HG03060 (cell line): ENCODE results near the gene CCL13.

Experiments used
- ATAC-seq: cut with Tn5 transposase; IDR thresholded peaks from one replicate; pipeline ENCODE4 v1.9.1; 2021; ENCODE audit warnings: low read depth, moderate number of reproducible peaks; ENCODE audit not compliant: unreplicated experiment

Gene CCL13

DNA sequence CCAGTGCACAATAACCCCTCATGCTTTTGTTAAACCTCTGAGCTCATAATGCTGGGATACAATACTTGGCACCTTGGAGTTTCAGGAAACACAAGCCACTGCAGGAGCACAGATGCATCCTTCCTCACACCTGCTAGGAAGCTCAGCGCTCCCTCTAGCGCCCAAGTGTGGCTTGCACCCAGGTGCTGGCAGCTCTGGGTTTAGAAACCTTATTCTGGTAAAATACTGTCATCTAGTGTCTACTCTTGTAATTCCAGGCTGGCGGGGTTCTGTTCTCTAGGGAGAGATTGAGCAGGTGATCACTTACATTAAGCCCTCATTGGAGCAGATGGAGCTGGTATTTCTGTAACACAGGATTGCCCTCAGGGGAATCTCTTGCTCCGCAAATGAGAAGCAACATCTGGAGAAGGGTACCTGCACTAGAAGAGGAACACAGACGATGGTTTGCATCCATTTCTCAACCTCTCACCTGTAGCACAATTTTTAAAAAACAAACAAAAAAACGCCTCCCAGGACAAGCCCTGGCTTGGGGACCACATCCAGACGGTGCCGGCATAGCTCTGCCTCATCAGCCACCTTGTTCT, 5.3 kb downstream of the CCL13 start:
- no peak for ATAC-seq

DNA sequence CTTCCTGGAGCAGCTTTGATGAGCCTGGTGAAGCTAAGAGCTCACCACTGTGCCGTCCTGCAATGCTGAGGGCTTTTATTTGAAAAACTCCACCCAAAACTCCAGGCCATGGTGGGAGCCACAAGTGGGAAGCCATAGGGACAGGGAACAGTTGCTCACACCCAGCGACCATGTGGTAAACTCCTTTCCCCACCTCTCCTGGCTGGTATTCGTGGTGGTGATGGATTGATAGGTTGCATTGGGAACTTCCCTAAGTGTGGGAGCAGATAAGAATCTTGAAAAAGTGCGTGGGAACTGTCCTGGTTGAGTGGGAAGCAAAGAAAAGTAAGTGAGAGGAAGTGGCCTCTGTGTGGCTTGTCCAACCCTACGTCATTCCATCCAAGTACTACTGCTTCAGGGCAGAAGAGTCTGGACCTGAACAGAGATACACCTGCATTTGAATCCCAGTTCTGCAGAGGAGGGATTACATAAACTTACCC, 6.9 kb downstream of the CCL13 start, which contains the start of gene CCL1:
CCL1 (minus strand) TSS at position 51 of the 479 bp plus-strand sequence. CDS start 72 bp downstream, outside the sequence.
- no peak for ATAC-seq

DNA sequence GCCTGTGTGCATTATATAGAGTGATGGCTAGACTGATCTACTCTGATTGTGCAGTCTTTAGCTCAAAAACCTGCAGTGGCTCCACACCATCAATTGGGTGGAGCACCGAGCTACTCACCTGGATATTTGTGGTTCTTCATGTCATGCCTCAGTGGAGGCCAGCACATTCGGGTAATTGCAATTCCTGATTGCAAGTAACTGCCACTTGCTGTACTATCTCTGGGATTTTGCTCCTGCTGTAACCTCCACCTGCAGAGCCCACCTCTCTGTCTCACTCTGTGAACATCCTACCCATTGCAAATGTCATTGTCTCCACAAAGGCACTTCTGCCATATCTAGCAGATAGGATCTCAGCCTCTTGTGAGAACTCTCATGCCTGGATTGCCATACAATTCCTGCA, 8.5 kb downstream of the CCL13 start:
- ATAC-seq: no peak

DNA sequence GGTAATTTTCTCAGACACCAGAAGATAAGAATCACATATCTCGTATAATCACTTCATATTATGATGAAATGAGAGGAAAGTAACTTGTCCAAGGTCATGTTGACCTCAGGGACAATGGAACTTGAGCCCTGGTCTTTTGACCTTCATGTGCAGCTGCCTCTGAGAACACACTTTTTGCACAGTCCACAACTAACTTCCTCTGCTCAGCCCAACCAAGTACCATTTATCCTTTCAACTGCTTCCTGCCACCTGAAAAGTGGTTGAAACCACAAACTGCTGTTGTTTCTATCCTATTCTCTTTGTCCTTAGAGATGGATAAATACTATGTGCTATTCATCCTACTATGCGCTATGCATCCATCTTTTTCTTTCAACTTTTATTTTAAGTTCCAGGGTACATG, 9.1 kb downstream of the CCL13 start:
- ATAC-seq: no peak

DNA sequence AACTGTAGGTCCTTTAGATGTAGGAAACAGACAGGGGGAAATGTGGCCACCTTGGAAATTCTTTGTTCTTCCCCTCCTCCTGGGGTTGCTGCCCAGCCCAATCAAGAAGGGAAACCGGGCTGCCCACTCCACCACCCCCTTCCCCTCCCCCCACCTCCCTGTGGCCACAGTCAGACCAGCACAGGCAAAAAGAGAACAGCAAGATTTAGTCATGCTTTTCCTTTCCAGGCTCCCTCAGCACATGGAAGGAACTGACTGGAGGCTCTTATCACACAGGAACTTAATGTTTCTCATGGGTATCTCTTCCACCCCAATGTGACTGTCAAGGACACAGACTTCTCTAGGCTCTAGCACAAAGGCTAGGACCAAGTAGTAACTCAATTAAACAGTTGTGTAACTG, 9.7 kb downstream of the CCL13 start:
- ATAC-seq: no peak

DNA sequence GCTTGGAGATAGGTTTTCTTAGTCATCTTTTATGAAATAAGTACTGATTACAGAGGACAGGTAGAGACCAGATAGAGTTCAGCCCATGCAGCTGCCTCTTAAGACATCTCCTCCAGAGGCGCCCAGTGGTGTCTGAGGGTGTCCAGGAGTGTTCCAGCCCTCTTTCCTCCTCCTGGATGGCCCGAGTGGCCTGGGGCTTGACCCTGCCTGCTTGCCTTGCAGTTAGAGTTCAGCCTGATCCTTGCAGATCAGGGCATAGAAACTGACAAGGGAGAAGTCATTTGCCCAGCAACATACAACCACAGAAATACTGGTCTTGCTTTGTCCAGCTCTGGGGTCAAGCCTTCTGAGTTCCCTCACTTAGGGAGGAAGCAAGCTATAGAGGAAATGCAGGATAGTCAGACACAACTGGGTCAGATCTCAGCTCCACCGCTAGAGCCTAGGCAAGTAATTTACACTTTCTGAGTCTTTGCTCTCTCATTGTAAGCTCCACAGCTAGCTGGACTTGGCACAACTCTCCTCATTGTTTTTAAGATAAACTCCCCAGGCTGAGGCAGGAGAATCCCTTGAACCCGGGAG, 10.3 kb downstream of the CCL13 start:
- no peak for ATAC-seq

DNA sequence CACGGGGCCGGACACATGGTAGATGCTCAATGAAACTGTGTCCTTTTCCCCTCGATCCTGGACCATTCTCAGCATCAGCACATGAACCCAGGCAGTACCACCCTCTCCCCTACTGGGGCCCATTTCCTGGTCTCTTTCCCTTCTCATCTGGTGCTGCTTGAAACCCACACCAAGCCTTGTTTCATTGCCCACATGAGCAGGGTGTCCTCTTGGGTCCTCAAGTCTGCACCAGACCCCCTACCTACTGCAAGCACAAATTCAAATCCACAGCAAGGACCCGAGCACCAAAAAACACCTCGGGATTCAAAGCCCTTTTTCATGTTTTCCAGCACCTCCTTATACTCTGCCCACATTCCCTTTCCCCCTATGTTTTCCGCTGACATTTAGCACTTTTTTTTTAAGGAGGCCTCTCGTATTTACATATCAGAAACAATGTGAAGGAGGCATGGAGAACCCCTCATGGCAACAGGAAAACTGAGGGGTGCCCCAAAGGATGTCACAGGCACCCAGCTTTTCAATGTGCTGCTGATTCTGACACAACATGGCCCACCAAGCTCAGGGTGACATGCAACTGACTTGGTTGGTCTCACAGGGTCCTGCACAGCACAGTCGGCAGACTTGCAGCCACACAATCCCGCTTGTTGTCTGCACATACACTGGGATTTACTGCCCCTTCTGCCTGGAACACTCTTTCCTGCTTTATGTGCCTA, 11.4 kb downstream of the CCL13 start:
- no peak for ATAC-seq

DNA sequence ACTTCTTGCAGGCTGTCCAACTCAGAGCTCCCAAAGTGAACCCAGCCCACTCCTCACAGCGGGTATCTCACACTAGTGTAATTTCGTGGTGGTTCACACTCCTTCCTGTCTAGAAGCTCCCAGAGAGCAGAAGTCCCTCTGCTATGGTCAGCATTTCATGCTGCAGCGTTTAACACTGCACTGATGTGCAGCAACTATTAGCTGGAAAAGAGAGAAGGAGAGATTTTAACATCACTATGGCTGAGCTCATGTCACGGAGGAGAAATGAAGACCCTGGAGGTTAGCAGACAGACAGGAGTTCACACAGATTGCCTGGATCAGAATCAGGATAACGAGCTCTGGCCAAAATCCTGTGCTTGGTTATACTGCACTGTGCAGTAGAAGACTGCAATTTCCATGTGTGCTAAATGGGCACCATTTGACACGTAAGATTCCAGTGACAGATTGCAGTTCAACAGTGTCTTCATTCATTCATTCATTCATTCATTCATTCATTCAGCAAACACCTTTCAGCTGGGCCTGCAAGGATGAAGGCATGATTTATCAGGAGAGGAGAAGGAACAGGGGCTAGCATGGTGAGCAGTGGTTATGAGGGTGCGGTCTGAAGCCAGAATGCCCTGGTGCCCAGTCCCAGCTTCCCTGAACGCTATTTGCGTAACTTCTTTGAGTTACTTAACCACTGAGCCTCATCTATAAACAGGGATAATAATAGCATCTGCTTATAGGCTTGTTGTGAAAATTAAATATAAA, 12.1 kb downstream of the CCL13 start:
- ATAC-seq: no peak

DNA sequence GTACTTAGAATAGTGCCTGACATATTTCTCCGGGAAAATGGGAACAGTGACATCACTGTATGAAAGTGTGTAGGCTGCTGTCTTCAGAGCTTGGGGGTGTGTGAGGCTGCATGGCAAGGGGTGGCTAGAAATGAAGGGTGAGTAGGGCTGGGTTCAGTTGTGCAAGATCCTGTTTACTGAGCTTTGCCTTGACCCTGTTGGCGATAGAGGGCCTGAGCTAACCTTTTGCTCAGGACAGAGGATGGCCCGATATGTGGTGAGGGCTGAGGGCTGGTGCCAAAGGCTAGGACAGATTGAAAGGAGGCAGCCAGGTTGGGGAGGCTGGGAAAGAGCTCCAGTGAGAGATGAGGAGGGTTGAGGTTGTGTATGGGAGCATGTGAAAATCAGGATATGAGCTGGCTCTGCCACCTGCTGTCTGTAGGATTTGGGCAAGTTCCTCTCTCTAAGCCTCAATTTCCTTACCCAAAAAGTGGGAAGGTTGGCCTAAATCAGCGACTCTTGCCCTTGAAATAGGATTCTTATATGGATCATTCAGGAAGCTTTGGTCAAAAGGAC, 12.7 kb downstream of the CCL13 start:
- no peak for ATAC-seq

DNA sequence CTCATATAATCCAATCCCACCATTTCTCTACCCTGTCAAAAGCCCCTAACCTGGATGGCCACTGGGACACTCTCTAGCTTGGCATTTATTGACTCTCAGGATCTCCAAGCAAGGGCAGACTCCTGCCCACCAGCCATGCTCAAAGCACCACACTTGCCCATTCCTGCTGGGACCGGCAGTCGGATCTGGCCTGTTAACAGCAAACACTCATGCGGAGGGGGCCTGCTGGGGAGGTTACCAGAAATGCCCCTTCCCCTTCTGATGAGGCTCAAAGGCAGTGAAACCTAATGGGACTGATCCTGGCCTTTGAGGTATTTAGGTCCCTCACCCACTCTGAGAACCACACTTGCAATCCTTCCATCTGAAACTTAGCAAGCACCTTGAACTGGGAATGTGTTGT, 13.3 kb downstream of the CCL13 start:
- ATAC-seq: no peak

DNA sequence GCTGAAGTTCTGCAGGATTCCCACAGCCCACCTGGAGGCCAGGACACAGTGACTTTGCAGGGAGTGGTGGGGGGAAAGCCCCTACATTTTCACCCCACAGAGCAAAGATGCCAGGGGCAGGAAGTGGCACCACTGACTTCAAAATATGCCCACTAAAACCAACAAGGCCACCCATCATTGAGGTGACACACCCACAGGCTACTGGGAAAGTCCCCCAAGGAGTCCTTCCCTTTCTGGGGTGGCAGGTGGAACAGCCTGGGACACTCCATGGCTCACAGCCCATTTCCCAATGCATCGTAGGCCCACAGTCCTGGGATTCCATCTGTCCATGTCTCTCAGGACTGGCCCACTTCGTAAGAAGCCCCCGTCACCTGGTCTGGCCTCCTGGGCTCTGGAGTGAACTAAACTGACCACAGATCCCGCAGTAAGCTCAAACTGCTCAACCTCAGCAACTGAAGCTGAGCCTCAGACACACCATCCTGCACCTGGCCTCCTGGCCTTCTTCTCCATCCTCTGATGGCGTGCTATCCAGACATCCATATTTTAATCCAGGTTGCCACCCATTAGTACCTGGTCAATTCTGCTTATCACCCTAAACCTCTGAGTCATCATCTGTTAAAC, 14.2 kb downstream of the CCL13 start:
- ATAC-seq: no peak

DNA sequence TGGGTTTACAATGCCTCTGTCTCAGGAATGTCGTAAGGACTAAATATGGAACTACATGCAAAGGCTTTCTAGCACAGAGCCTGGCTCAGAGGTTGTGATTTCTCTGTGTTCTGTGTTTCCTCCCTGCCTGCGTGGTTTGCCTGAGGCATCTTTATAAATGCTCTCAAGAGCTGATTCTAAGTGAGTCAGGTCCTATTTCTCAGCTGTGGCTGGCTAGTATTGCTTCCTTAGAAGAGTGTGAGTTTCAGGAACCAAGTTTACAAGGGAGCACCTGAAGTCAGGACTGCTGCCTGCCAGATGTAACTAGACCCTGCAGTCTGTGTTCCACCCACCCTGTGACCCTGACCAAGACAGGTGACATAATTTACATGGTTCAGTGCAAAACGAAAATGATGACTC, 14.7 kb downstream of the CCL13 start:
- no peak for ATAC-seq

DNA sequence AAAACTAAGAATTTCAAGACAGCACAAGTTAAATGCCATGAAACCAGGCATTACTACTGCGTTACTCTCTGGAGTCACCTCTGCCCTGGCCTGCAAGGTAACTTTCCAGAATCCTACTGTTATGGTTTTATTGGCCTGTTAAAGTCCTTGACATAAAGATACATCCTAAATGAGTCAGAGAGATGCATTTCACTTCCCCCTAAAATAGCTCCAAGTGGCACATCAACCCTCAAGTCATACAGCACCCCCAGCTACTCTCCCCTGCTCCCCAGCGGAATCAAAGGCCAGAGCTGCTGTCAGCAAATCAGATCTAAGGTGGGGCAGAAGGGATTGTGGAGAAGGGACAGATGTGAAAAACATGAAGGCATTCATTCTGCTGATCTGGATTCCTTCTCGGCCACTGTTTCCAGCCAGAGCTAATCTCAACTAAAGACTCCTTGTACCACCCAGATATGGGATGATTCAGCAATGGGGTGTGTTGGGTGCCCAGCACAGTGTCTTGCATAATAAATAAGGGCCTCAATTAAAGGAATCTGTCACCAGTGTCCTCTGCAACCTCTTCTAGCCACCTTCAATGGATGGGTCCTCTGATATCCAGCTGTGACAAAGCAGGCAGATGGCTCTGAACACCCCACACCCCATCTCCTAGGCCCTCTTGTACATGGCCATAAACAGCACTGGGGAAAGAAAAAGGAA, 15.3 kb downstream of the CCL13 start:
- ATAC-seq: no peak

DNA sequence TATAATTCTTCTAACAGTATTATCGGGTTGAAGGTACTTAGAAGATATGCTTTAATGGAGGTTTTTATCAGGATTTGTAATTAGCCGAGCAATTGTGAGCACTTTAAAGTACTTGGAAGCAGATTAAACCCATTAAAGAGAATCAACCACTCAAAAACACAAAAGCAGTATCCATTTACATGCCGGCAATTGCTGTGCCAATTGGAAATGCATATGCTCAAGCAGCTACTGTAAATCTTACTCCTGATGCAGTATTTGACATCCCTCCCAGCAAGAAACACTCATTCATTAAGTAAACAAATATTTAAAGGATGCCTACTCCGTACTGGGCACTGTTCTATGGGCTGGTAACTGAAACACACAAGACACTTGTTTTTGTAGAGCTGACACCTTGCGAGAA, 18.2 kb downstream of the CCL13 start:
- ATAC-seq: no peak

DNA sequence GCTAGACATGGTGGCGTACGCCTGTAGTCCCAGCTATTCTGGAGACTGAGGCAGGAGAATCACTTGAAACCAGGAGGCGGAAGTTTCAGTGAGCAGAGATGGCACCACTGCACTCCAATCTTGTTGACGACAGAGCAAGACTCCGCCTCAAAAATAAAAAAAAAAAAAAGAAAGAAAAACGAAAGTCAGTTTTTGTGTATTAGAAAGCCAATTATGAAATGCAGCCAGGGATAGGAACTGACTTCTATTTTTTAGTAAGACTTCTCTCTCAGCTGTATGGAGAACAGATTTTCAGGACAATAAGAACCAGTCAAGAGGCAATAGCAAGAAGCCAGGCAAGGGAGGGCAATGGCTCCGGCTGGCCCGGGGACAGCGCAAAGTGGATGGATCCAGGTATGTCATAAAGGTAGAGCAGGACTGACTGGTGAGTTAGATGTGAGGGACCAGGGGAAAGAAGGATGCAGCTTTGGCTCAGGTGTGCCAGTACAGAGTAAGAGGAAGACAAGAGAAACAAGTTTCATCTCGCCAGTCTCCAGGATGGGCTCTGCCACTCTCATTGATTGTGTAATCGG, 19.2 kb downstream of the CCL13 start:
- no peak for ATAC-seq

DNA sequence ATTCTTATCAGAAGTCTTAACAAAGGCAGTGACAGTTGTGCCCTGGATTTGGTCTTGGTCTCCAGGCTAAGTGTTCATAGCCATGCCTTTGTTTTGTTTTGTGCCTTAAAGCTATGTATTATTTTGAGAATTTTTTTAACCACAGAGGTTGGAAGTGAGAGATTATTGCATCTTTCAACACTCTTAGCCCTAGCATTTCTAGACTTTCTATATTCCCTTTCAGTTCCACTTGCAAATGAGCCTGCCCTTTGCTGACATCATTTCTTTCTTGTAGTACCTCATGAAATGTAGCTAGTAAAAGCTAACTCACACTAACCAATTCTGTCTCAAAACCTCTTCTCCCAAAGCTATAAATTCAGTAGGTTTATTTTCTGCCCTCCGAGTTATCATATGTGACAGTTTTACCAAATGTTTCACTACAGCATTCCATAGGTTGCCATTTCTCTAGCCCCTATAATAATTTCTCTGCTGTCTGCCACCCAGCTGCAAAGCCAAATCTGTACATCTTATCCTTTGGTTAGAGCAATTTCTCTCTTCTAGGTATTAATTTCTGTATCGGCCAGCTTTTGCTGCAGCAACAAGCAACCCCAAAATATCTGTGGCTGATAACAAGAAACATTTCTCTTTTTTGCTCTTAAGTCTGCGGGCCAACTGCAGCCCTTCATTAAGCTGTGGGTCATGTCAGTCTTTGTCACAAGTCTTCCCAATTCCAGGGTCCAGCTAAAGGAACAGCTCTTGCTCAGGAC, 21.0 kb downstream of the CCL13 start:
- ATAC-seq: no peak

DNA sequence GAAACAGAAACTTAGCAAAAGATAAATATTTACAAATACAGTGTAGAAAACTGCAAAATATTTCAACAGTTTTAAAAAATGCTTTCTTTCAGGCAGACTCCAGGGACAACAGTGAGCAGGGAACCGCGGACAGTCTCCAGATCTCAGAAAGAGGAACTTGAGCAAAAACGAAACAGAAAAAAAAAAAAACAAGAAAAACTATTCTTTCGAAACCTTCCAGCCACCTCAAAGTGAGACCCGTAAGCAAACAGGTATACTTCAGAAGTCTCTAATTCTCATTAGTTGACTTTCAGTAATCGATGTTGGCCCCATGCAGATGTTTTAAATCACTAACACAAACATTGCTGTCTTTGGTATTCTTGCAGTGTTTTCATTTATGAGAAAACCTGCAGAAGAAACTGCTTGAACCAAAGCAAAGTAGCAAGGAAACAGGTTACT, 22.4 kb downstream of the CCL13 start:
- peak; percentile 50 for ATAC-seq

DNA sequence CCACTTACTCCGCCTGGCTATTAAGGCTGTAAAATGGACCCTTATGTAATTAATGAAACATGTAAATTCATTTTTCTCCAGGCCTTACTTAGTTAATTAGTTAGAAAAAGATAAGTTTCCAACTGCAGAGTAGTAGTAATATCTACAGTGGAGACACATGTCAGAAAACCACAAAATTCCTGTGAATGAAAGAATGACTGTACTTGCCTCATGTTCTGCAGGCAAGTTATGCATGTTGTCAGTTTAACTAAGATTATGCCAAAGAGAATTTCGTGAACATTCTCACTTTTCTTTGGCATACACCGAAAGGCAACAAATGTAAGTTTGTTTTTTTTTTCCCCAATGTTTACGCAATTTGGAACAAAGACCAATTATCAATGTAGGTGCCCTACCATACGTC, 23.6 kb downstream of the CCL13 start:
- no peak for ATAC-seq

DNA sequence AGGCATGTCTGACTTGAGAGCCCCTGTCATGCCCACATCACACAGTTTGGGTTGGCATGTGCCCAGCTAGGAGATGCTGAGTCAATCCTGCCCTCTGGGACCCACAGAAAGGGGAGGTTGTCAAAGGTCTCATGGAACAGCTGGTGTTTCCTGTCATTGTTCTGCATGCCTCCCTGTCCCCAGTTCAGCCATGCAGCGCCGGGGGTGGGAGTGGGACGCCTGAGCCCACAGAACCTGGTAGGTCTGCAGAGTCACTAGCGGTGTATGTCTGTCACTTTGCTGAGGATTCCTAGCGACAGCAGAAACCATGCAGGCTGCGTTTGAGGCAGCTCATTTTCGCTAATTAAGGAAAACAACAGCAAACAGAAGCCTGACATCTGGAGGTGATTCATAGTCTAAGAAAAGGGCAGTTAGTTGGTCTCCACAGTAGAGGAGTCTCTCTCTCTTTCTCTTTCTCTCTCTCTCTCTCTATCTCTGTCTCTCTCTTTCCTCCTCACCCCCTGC, 26.4 kb downstream of the CCL13 start:
- ATAC-seq: no peak
